ENCODE measurements around the gene MYADM.
"Not testable (repeated sequence)": the region's sequence is repeated elsewhere in the genome, so short reads cannot be mapped to it uniquely, and the experiment has no call there.

Gene MYADM, protein sequence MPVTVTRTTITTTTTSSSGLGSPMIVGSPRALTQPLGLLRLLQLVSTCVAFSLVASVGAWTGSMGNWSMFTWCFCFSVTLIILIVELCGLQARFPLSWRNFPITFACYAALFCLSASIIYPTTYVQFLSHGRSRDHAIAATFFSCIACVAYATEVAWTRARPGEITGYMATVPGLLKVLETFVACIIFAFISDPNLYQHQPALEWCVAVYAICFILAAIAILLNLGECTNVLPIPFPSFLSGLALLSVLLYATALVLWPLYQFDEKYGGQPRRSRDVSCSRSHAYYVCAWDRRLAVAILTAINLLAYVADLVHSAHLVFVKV

DNA sequence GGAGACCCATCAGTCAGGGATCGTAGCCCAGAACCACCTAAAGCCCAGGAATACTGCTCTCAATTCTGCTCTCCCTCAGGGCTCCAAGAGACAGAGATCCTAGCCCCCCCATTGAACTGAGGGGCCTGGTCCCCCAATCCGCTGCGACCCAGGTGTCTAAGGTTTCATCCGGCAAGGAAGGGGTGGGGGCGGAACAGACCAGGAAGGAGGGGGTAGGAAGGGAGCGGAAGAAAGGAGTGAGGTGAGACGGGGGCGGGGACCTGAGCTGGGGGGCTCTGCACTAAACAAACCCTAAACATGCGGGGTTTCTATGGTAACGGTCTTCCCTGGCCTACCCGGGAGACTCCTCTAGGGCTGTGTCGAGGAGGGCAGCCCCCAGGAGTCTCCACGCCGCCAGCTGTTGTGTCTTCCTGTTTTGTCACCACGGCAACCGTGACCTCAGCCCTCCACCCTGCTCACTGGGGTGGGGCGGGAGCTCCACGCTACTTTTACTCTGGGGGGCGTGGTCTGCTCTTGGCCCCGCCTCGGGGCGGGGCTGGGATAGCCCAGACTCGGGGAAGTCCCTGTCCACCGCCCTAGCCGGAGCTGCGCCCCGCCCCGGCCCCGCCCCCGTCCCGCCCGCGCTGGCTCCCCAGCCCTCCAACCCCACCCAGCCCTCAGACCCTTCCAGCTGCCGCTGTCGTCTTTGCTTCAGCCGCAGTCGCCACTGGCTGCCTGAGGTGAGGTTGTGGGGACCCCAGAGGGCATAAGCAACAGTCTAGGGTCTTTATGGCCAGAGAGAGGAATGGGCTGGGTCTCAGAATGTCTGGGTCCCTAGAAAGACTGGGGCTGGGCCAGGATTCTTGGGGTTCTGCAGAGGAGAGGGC, at the start of gene MYADM:
Gene MYADM (plus strand): TSS at position 659 of the 866 bp plus-strand sequence. CDS start 5,647 bp downstream, outside the sequence.
- DNase-seq: peak; percentile 89 to 96

DNA sequence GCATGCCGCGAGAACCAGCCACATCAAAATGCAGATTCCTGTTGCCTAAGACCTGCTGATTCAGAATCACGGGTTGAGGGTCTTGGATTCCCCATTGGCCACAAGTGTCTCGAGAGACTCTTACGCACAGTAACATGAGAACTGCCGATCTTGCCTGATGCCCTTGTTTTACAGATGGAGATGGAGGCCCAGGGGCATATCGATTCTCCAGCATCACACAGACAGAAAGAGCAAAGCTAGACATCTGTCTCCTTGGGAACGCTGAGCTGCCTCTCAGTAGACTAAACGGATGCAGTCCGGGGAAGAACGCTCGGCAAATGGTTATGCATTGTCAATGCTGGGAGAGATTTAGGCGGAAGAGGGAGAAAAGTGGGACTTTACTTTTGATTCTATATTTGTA, 48.9 kb upstream of the MYADM start:
- DNase-seq: peak in 1 of 2 experiments; percentile 53

DNA sequence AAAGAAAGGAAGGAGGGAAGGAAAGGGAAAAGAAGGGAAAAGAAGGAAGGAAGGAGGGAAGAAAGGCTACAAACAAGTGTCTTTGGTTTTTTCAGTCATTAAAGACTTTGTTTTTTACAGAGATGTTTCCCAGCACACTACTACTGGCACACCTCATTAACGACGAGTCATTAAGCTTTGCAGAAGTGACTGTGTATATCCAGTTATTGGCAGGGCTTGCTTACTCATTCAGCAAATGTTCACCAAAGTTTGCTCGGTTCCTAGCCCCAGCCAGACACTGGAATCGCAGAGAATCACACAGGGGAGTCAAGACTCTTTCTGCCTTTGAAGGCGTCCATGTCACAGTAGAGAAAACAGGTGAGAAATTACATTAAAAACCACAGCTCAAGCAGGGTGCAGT, 47.8 kb upstream of the MYADM start:
- DNase-seq: no peak

DNA sequence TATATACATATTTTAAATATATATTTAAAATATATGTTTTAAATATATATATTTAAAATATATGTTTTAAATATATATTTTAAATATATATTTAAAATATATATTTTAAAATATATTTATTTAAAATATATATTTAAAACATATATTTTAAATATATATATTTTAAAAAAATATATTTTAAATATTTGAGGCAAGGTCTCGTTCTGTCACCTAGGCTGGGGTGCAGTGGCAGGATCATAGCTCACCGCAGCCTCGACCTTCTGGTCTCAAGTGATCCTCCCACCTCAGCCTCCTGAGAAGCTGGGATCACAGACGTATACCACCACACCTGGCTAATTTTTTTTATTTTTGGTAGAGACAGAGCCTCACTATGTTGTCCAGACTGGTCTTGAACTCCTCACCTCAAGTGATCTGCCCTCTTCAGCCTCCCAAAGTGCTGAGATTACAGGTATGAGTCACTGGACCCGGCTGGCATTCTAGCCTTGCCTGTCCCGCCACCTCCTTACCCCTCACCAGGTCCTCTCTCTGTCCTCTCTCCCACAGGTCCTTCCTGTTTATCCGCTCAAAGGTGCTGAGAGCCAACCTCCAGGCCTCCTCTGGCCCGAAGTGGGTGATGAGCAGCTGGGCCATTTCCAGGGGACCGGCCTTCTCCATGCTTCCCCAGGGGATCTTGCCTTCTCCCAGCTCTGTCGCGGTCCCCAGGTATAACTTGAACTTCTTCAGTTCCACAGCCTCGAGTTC, 44.1 kb upstream of the MYADM start:
- DNase-seq: no peak

DNA sequence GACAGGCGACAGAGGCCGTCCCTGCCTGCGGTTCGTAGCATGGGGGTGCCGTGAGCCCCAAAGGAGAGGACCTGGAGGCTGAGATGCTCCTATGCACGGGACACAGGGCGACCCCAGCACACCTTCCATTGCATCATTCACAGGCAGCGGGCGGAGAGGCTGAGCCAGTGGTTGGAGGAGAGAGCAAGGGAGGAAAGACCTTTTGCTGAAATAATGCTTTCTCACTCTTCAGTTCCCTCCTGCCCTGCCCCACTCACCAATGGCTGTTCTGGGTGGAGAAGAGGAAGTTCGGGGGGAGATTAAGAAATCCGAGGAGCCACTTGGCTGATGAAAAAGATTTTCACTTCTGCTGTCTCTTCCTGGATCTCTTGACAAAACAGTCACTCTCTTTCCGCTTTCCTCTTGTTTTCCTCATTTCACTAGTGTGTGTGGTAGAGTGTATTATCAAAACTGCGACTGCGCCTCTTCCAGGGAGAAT, 43.5 kb upstream of the MYADM start, which contains the start of gene NLRP12:
Gene NLRP12 (minus strand): TSS at position 181 of the 478 bp plus-strand sequence. CDS start 140 bp downstream, at position 41.
- DNase-seq: no peak

DNA sequence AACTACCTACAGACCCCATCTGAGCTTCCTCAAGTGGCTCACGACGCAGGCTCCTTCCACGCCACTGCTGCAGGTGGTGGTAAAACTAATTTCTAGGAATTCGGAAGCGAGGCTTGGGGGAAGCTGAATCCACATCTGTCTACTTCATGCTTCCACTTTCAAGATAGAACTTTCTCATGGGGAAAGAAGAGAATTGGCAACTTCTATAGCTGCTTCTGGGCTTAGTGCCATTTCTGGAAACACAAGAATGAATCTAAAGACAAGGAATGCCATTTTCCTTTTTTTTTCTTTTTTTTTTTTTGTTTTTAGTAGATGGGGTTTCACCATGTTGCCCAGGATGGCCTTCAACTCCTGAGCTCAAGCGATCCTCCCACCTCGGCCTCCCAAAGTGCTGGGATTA, 40.8 kb upstream of the MYADM start:
- DNase-seq: no peak

DNA sequence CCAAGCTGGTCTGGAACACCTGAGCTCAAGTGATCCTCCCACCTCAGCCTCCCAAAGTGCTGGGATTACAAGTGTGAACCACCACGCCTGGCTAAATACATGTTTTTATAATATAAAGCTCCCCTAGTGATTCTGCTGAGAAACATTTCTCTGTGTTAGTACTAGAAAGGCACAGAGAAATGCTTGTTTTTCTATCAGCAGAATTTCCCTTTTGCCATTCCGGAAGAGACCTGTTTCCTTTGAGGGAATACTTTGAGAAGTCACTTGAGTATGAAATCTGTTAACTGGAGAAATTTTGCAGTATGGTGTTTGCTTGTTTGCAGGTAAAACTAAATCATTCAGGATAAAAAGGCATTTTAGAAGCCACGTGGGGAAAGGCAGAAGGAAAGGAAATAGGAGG, 39.2 kb upstream of the MYADM start:
- DNase-seq: no peak

DNA sequence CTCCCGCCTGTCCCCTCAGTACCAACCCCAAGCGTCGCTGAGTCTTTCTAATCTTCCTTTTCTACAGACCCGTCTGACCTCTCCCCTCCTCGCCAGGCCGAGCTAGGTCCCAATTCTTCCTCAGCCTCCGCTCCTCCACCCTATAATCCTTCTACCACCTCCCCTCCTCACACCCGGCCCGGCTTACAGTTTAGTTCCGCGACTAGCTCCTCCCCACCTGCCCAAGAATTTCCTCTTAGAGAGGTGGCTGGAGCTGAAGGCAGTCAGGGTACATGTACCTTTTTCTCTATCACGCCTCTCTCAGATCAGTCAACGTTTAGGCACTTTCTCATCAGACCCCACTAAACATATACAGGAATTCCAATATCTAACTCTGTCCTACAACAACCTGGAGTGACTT, 34.8 kb upstream of the MYADM start:
- DNase-seq: not testable (repeated sequence)

DNA sequence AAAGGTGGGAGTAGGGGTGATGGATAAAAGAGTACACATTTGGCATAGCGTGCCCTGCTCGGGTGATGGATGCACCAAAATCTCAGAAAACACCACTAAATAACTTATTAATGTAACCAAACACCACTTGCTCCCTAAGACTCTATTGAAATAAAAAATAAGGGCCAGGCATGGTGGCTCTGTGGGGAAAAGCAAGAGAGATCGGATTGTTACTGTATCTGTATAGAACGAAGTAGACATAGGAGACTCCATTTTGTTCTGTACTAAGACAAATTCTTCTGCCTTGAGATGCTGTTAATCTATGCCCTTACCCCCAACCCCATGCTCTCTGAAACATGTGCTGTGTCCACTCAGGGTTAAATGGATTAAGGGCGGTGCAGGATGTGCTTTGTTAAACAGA, 29.2 kb upstream of the MYADM start:
- not testable (repeated sequence) for DNase-seq

DNA sequence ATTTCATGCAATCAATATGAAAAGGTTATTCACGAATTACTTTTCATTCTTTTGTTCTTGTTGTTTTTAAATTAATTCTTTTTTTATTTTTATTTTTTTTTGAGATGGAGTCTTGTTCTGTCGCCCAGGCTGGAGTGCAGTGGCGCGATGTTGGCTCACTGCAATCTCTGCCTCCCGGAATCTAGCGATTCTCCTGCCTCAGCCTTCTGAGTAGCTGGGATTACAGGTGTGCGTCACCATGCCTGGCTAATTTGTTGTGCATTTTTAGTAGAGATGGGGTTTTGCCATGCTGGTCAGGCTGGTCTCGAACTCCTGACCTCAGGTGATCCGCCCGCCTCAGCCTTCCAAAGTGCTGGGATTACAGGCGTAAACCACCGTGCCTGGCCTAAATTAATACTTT, 27.4 kb upstream of the MYADM start:
- DNase-seq: not testable (repeated sequence)

DNA sequence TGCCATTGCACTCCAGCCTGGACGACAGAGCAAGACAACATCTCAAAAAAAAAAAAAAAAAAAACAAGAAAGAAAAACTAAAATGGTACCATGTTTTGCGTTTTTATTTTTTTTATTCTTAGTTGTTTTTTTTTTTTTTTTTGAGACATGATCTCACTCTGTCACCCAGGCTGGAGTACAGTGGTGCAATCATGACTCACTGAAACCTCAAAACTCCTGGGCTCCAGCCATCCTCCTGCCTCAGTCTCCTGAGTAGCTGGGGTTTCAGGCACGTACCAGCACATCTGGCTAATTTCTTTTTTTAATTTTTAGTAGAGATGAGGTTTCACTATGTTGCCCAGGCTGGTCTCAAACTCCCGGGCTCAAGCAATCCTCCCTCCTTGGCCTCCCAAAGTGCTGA, 26.8 kb upstream of the MYADM start:
- not testable (repeated sequence) for DNase-seq

DNA sequence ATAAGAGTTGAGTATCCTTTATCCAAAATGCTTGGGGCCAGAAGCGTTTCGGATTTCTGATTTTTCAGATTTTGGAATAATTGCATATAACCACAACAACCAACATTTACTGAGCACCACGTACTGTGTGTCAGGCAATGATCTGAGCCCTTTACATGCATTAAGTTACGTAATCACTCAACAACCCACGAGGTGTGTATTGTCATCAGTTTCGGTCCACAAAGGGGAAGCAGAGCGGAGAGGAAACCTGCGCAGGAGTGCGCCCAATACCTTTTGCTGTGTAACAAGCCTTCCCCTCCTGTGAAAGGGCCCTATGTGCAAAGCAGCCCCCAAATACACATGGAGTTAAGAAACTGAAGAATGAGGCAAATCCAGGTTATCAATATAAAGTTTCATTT, 22.8 kb upstream of the MYADM start:
- DNase-seq: no peak

DNA sequence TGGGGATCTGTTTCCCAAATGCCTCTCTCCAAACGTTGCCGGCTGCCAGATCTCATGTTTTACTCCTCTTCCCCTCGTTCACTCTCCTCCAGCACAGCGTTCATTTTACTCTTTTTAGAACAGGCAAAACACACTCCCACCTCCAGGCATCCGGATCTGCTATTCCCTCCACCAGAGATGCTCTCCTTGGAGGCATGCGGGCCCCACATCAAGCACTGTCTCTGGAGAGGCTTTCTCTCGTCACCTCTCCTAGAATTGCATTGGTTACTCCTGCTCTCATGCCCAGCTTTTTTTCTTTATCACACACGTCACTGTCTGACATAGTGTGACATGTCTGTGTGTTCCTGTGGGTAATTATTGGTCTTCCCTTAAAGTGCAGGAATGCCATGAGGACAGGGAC, 20.1 kb upstream of the MYADM start:
- no peak for DNase-seq

DNA sequence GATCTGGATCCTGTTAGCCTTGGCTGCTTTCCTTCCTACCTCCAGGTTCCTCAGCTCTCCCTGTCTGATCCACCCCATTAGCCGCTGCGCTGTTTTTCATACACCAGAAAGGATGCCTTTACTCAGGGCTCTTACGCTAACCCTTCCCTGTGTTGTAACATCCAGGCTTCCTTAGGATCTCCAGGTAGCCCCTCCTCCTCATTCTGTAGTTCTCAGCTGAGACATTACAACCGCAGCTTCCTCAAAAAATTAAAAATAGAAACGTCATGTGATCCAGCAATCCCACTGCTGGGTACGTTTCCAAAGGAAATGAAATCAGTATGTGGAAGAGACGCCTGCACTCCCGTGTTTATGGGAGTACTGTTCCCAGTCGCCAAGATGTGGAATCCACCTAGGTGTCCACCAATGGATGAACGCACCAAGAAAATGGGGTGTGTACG, 18.4 kb upstream of the MYADM start:
- DNase-seq: no peak

DNA sequence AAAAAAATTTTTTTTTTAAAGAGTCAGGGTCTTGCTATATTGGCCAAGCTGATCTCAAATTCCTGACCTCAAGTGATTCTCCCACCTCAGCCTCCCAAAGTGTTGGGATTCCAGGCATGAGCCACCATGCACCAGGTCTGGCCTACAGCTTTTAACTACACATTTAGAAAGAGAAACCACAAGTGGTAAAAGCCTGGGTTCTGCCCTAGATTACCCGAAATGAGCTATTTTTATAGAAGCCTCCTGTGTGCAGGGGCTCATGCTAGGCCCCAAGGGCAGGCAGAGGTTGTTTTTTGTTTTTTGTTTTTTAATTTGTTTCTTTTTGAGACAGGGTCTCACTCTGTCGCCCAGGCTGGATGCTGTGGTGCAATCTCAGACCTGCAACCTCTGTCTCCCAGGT, 14.0 kb upstream of the MYADM start:
- no peak for DNase-seq

DNA sequence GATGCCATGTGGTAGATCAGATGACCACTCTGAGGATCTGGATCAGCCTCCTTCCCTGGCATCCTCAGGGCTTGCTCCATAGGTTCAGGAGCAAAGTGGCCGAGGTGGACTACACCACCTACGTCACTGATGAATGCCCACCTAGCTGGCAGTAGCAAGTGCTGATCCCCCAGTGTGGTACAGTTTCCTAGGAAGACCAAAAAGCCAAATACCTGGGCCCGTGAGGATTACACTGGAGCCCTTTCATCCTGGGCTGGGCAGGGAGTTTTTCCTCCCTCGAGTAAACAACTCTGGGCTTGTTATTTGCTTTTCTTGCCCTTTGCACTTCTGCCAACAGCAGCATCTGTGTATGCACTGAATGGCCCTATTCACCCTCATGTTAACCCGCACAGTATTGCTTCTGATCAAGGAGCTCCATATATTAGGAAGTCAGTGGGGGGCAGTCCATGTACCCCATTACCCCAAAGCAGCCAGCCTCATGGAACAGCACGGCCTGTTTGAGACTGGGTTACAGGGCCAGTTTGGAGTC, 3.3 kb upstream of the MYADM start:
- DNase-seq: no peak

DNA sequence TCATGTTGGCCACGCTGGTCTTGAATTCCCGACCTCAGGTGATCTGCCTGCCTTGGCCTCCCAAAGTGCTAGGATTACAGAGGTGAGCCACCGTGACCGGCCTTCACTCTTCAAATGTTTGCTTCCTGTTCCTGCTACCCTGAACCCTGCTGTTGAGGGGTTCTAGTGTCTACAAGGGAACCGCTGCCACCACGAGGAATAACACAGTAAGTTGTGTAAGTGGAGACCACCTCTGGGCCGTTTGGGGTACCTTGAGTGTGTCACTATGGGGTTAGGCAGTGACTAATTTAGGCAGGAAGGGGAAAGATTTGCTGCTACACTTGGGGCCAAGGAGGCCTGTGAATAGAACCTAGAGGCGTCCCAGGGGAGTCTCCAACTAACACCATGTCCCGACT, 2.2 kb upstream of the MYADM start:
- no peak for DNase-seq

DNA sequence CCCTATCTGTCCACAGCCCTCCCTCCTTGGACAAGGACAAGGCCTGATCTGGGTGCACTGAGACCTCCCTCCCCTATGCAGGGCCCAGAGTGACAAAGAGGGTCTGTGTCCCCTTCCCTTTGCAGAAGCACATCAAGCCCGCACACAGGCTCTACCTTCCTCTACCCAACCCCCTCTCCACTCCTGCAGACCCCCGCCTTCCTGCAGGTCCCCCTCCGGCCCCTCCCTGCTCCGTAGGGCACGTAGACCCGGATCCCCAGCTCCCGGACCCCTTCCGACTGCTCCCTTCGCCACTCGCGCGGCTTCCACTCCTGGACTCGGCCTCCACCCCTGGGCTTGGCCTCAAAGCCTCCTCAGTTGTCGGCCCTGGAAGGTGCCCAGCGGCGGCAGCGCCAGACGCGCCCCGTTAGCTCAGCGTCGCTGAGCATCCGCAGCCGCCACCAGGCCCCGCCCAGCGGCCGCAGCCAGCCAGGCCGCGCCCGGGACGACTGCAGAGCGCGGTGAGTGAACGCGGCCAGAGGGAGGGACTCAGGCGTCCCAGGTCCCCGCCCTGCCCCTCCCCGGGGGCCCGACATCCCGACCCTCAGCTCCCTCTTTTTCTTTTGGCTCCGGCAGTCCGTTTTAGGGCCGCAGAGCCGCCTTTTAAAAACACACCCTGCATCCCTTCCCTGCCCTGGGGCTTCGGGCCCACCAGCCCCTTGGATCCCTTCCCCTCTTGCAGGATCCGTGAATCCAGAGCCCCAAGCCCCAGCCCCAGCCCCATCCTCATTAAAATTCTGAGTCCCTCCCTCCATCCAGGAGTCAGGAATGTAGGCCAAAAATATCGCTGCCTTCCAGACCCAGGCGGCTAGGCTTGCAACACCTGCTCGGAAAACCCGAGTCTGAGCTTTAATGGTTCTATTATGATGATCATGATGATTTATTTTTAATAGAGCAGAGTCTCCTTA, 1.5 kb upstream of the MYADM start:
- peak; percentile 13 to 66 for DNase-seq

DNA sequence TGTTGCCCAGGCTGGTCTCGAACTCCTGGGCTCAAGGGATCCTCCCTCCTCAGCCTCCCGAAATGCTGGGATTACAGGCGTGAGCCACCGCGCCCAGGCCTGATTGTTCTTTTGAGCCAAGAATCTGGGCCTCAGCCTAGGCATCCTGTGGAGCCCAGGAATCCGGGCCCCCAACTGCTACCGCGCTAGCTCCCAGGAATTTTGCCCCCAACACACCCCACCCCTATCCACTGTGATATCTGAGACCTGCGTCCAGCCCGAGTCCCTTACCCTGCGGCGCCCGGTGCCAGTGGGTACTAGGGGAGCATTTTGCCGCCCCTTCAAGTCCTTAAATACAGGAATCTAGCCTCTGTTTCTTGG, 838 bp upstream of the MYADM start:
- DNase-seq: no peak

DNA sequence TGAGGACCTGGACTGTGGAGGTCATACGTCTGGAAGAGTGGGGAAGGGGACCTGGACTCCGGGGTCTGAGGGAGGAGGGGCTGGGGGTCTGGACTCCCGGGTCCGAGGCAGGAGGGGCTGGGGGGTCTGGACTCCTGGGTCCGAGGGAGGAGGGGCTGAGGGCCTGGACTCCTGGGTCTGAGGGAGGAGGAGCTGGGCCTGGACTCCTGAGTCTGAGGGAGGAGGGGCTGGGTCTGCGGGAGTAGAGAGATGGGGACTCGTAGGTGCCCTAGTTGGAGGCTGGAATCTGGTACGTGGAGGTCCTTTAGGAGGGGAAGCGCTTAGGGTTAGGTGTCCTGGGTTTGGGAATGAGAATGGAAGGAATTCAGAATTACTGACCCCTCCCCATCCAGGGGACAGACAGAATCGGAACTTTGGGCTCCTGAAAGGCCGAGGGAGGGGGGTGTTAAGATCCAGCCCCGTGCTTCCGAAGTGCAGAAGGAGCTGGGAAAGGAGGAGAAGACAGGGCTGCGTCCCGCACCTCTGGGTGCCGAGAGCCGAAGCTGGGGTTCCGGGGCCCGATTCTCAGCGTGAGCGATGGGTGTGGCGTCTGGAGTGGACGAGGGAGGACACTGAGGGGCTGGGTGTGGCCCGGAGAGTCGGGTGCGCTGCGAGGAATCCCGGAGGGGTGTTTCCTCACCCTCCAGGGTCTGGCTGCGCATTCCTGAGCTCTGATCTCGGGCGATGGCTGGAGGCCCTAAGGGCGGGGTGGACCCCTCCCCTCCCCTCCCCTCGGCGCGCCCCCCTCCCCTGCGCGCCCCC, 608 bp downstream of the MYADM start:
- no peak for DNase-seq

Measured in NCI-H1930 (cell line).